Adrenal gland (tissue), 5 donors: Measurements from ENCODE around the gene RPL7A.

Experiments
- CTCF ChIP-seq, 6 experiments: fragments of 450-650 bp in 4 of 6; fragments of 200-600 bp in 2 of 6; sonication (generic) in 1 of 6; IDR thresholded peaks; 1 replicate in 5 of 6; 2 replicates in 1 of 6; pipeline versions ENCODE4 v1.5.1 to v1.8.0; 2016 to 2021; ENCODE audit warnings: antibody characterized with exemption in 6 of 6, mild to moderate bottlenecking in 2 of 6, moderate library complexity in 1 of 6
- POLR2A ChIP-seq, 2 donors: fragments of 450-650 bp; IDR thresholded peaks; one replicate each; pipeline ENCODE4 v1.6.1; 2017; ENCODE audit warnings: antibody characterized with exemption in 2 of 2, mild to moderate bottlenecking in 2 of 2, moderate library complexity in 1 of 2
- donor health status: DM: no; HTN: no; CAD: no.

- no peak for TF ChIP-seq CTCF (IDR thresholded peaks at IDR 0.05)
- no peak for TF ChIP-seq POLR2A (IDR thresholded peaks at IDR 0.05)
Measured at GRCh38 chr9:133304477-133305377, 43.3 kb upstream of the RPL7A start.
